Islet of Langerhans (tissue), 1 donor: ENCODE results near the gene ZC3H12D.
"Not testable (repeated sequence)": the region's sequence is repeated elsewhere in the genome, so short reads cannot be mapped to it uniquely, and the experiment has no call there.

Source experiments
- FAIRE-seq: peaks from one replicate; lab custom pipeline; 2011; peaks lifted over from hg19 to GRCh38; lab: Jason Lieb, UNC

ZC3H12D gene

DNA sequence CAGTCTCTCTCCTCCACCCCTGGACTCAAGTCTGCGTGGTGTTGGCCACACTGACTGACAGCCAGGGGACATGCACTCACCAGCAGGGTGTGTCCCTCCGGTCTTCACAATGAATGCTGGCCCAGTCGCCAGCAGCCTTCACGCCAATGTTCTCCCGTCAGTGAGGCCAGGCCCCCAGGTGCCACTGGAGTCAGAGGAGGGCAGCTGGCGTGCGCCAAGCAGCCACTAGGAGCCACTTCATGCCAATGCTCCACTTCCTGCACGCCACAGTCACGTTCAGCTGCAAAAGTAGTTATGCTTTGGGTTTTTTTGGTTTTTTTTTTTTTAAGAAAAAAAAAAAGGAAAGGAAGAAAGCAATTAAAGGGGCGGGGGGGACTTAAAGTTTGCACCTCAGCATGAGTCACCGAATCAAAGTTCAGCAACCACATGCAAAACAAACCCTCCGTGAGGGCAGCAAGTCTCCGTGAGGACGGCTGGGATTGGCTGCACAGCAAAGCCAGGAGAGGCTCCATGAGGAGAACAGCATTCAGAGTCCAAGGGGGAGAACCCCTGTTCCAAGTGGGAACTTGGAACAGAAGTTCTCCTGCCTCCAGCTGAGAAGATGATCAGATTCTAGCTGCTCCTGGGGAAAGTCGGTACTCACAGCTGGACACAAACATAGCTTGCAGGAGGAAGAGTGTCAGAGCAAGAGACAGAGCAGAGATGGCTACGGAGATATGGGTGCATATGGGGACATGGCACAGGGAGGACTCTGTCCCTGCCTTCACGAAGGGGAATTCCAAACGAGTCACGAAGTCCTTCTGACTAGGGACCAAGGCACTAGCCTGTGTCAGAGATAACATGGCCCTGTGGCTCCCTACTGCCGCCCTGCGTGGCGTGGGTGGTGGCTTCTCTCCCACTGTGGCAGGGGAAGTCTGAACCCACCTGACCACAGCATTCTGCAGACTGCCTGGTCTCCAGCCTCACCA, at the start of gene ZC3H12D:
Gene ZC3H12D (minus strand): TSS at position 282 of the 968 bp plus-strand sequence. CDS start 10,471 bp downstream, outside the sequence.
- FAIRE-seq: no peak

- no peak for FAIRE-seq
These were observed 44.8 kb upstream of the ZC3H12D start for GRCh38 chr6:149529650-149530049.

DNA sequence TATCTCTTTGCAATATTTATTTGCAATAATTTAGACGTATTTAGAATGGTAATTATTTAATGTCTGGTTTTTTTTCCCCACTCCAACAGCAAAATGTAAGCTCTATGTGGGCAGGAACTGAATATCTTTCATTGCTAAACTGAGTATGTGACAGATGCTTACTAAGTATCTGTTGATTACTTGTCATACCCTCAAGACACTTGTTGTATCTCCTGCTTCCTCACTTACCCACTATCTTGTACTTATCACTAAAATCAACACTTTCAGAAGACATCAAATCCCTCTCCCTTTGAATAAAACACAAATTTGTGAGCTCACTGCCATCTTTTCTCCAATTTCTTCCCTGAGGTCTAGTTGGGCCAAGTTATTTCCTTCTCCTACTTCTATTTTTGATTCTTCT, 30.7 kb upstream of the ZC3H12D start:
- FAIRE-seq: no peak

- FAIRE-seq: no peak
These were observed 29.1 kb upstream of the ZC3H12D start for GRCh38 chr6:149513915-149514314.

DNA sequence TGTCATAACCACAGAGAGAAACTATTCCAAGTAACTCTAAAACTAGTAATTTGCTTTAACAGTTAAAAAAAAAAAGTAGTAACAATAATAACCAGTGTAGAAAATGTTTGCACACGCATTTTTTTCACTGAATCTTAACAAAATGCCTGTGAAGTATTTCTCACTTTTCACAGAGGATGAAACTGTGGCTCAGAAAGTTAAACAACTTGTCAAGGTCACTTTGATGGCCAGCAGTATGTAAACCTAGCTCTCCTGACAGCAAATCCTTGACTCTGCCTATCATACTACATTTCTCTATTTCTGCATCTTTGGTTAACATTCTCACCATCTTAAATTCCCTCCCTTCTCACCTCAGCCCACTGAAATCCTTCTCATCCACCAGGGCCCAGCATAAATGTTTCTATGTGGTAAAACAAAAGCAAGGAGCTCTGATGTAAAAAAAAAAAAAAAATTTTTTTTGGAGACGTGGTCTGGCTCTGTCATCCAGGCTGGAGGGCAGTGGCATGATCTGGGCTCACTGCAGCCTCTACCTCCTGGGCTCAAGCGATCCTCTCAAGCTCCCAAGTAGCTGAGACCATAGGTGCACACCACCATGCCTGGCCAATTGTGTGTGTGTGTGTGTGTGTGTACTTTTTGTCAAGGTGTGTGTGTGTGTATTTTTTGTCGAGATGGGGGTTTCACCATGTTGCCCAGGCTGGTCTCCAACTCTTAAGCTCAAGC, 26.1 kb upstream of the ZC3H12D start:
- no peak for FAIRE-seq

DNA sequence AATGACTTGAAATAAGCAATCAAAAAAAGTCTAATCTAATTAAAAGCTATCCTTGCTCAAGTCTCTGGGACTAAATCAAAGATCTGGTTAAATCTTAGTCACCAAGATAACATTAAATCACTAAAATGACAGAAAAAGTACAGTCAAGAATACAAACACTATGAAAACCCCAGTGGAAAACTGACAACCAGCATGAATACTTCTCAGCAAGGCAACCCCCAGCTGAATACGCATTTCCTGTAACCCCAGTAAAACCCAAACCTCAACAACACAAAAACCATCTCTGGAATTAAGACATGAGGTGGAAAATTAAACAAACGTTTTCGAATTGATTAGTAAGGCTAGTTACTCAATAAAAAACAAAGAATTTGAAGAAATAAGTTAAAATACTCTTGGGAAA, 23.7 kb upstream of the ZC3H12D start:
- FAIRE-seq: peak; percentile 62

GRCh38 chr6:149503872-149504271, 19.1 kb upstream of the ZC3H12D start:
- no peak for FAIRE-seq

GRCh38 chr6:149503276-149503675, 18.5 kb upstream of the ZC3H12D start:
- FAIRE-seq: no peak

DNA sequence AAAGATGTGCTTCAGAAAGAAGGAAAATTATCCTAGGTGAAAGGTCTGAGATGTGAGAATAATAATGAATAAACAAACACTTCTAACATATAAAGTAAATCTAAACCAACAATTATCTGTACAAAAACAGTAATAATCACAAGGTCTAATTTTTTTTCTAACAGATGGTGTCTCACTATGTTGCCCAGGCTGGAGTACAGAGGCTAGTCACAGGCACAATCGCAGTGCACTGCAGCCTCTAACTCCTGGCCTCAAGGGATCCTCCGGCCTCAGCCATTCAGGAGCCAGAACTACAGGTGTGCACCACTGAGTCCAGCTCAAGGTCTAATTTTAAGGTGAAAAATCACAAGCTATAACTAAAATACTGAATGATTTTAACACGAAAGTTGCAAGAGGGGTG, 17.0 kb upstream of the ZC3H12D start:
- no peak for FAIRE-seq

DNA sequence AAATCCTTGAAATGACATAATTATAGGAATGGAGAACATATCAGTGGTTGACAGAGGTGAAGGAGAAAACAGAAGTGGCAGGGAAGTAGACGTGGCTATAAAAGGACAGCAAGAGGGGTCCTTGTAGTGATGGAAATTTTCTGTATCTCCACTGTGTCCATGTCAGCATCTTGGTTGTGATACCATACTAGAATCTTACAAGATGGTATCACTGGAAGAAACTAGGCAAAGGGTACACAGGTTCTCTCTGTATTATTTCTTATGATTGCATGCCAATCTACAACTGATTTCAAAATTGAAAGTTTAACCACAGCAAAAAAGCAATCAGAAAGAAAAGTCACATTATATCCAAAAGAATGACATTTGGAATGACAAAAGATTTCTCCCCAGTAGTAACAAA, 16.4 kb upstream of the ZC3H12D start:
- FAIRE-seq: no peak

DNA sequence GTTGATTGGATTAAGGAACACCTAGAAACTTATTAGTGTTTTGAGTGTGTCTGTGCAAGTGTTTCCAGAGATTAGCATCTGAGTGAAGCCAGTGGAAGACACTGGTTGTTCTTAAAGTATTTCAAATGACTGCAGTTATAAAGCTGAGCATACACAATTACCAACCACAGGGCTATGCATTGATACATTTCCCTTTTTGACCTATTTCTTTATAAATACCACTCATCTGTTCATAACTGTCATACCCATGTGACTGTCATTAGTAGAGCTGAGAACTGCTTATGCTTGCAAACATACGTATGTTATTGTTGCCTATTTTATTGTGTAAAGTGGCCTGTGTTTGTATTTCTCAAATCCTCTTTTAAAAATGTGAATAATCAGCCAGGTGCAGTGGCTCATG, 15.3 kb upstream of the ZC3H12D start:
- no peak for FAIRE-seq

- FAIRE-seq: no peak
These were observed 14.3 kb upstream of the ZC3H12D start for GRCh38 chr6:149499066-149499465.

DNA sequence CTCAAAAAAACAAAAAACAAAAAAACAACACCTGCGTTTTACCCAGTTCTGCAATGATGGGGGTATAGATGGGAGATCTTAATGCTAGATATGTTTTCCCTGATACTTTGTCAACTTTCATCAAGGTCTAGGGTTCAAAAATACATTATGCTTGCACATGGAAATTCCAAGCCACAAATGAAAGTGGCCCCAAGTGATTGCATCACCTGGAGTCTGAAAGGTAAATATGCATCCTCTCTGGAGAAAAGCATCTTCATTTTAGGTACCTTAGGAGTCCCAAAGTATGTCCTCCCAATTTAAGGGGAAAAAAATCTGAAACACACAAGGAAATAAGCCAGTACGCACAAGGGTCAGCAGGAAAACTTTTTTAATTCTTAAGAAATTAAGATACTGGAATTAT, 12.6 kb upstream of the ZC3H12D start:
- no peak for FAIRE-seq

- not testable (repeated sequence) for FAIRE-seq
These were observed 11.8 kb upstream of the ZC3H12D start for GRCh38 chr6:149496597-149496996.

DNA sequence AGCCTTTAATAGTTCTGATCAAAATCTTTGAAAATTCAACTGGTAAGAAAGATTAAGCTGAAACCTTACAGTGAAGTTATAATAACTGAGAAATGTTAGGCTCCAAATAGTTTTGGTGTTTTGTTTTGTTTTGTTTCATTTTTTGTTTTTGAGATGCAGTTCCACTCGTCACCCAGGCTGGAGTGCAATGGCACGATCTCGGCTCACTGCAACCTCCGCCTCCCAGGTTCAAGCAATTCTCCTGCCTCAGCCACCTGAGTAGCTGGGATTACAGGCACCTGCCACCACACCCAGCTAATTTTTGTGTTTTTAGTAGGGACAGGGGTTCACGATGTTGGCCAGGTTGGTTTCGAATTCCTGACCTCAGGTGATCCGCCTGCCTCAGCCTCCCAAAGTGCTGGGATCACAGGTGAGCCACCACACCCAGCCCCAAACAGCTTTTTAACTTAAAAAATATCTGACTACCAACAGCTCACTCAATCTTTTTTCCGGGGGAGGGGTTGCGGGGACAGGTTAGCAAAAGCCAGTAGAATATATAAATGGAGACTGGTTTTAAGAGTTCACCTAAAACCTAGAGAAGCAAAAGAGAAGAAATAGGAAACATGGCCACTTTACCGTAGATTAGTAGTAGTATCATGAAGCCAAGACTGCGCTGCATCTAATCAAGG, 10.7 kb upstream of the ZC3H12D start:
- FAIRE-seq: not testable (repeated sequence)

DNA sequence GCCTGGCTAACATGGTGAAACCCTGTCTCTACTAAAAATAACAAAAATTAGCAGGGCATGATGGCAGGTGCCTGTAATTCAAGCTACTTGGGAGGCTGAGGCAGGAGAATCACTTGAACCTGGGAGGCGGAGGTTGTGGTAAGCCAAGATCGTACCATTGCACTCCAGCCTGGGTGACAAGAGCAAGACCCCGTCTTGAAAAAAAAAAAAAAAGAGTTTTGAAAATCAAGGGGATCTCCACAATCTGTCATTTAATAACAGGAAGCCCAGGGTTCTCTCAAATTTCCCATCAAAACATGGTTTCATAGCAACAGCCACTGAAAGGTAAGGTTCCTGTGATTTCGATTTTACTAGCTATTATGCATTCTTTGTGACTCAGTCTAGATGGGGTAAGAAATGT, 10.0 kb upstream of the ZC3H12D start:
- not testable (repeated sequence) for FAIRE-seq

GRCh38 chr6:149493761-149494320, 9.0 kb upstream of the ZC3H12D start:
- no peak for FAIRE-seq

GRCh38 chr6:149492798-149493343, 8.1 kb upstream of the ZC3H12D start:
- no peak for FAIRE-seq

DNA sequence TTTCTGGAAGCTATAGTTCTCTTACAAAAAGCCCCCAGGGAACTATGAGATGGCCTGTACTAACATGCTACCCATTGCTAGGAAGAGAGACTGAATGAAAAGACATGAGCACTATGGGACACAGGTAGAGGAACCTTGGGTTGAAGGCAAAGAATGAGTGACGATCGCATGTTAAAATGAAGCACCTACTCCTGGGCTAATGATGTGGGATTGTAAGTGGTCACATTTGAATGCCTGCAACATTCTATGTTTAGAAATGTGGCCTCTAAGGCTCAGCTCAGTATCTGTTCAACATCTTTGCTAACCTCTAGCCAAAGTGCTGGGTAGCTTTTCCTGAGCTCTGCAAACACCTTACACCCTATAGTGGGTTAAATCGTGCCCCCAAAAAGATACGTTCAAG, 5.2 kb upstream of the ZC3H12D start:
- FAIRE-seq: no peak

GRCh38 chr6:149488815-149489214, 4.0 kb upstream of the ZC3H12D start:
- no peak for FAIRE-seq

- FAIRE-seq: no peak
These were observed 2.5 kb upstream of the ZC3H12D start for GRCh38 chr6:149487316-149487715.
